Mesothelial cell of epicardium (in vitro differentiated cells): ENCODE data around the gene MMP11. TPM values are rescaled to one million over a fixed set of nuclear protein-coding genes. Genes with fewer than 3 reads are reported as not detected.

Experiments
- DNase-seq, 2 experiments: peaks; one replicate each; pipeline ENCODE4 v3.0.0; 2021; ENCODE audit warnings: low spot score in 2 of 2; ENCODE audit not compliant: unreplicated experiment in 2 of 2
- H3K27ac Mint-ChIP-seq: 2 replicates; pipeline ENCODE4 v1.8.0; 2021; ENCODE audit warnings: mixed read lengths
- H3K27me3 Mint-ChIP-seq: 2 replicates; pipeline ENCODE4 v1.8.0; 2021; ENCODE audit warnings: low read depth, mixed read lengths
- H3K36me3 Mint-ChIP-seq: 2 replicates; pipeline ENCODE4 v1.8.0; 2021; ENCODE audit warnings: mixed read lengths
- H3K4me1 Mint-ChIP-seq: 2 replicates; pipeline ENCODE4 v1.8.0; 2021; ENCODE audit warnings: mixed read lengths
- H3K4me3 Mint-ChIP-seq: 2 replicates; pipeline ENCODE4 v1.8.0; 2021; ENCODE audit warnings: mild to moderate bottlenecking, moderate library complexity, mixed read lengths
- H3K9me3 Mint-ChIP-seq: 2 replicates; pipeline ENCODE4 v1.8.0; 2021; ENCODE audit warnings: mixed read lengths
- total RNA-seq: library from RNA; stranded (reverse); gene quantifications from 3 replicates; pipeline ENCODE4 v1.2.1, GENCODE V29; 2021
- TF ChIP-seq, protein P1 (sequence below): fragments of 200-600 bp; sonication (generic); IDR thresholded peaks from one replicate; pipeline ENCODE4 v1.5.0; 2021; ENCODE audit warnings: antibody characterized with exemption; ENCODE audit not compliant: unreplicated experiment

MMP11 gene
- total RNA-seq, 1 donor from 2014 or later, result 566 TPM

DNA sequence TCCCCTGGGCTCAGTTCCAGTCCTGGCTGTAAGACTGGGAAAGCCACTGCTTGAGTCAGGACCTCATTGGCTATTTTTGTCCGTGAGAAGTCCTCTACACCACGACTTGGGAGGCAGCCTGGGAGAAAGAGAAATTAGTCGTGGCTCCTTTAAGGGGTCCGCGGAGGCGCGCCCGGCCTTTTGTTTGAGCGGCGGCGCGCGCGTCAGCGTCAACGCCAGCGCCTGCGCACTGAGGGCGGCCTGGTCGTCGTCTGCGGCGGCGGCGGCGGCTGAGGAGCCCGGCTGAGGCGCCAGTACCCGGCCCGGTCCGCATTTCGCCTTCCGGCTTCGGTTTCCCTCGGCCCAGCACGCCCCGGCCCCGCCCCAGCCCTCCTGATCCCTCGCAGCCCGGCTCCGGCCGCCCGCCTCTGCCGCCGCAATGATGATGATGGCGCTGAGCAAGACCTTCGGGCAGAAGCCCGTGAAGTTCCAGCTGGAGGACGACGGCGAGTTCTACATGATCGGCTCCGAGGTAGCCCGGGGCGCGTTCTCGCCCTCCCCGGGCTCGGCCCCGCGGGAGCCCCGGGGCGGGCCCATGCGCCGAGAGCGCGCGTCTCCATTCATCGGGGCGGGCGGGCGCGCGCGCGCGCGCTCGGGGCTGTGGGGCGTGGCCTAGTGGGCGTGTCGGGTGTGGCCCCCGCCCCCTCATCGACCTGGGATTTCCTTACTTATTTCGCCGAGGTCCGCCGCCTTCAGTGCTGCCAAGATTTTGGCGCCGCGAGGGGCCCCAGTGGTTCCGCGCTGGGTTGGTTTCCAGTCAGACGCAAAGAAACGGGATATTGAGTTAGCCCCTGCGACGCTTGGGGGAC lies 14.3 kb downstream of the MMP11 start, which contains the start of gene SMARCB1:
Gene SMARCB1, plus strand, starts transcription at position 215 of the 848 bp plus-strand sequence. Its CDS starts 204 bp downstream, at position 419.
- peaks cover 37% of the 10 kb centered on the region for H3K4me1 Mint-ChIP-seq
- TF ChIP-seq, protein P1, sequence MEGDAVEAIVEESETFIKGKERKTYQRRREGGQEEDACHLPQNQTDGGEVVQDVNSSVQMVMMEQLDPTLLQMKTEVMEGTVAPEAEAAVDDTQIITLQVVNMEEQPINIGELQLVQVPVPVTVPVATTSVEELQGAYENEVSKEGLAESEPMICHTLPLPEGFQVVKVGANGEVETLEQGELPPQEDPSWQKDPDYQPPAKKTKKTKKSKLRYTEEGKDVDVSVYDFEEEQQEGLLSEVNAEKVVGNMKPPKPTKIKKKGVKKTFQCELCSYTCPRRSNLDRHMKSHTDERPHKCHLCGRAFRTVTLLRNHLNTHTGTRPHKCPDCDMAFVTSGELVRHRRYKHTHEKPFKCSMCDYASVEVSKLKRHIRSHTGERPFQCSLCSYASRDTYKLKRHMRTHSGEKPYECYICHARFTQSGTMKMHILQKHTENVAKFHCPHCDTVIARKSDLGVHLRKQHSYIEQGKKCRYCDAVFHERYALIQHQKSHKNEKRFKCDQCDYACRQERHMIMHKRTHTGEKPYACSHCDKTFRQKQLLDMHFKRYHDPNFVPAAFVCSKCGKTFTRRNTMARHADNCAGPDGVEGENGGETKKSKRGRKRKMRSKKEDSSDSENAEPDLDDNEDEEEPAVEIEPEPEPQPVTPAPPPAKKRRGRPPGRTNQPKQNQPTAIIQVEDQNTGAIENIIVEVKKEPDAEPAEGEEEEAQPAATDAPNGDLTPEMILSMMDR, result no peak
- no peaks in the 10 kb centered on the region for H3K9me3 Mint-ChIP-seq
- H3K27ac Mint-ChIP-seq, result peak within 1 kb of the TSS; percentile 97
- DNase-seq, result peak; percentile 84 to 90
- H3K36me3 Mint-ChIP-seq, result peaks cover 2% of the 10 kb centered on the region
- H3K4me3 Mint-ChIP-seq, result peak within 1 kb of the TSS; percentile 80
- H3K27me3 Mint-ChIP-seq, result no peaks in the 10 kb centered on the region

DNA sequence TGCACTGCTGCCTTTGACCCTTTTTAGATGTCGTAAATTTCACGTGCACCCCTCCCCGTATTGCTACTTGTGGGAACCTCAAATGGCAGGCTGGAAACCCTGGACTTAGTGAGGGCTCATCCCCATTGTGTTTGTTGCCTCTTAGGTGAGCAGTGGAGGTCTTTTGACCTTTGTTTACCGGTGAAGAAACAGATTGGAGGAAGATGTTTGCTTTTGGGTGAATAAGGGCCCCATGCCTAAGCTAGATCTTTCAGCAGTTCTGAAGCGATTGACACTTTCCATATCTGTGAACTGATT lies 14.9 kb downstream of the MMP11 start:
- peaks cover 41% of the 10 kb centered on the region for H3K4me1 Mint-ChIP-seq
- peaks cover 2% of the 10 kb centered on the region for H3K36me3 Mint-ChIP-seq
- H3K4me3 Mint-ChIP-seq, result peak overlapping the region; percentile 80

DNA sequence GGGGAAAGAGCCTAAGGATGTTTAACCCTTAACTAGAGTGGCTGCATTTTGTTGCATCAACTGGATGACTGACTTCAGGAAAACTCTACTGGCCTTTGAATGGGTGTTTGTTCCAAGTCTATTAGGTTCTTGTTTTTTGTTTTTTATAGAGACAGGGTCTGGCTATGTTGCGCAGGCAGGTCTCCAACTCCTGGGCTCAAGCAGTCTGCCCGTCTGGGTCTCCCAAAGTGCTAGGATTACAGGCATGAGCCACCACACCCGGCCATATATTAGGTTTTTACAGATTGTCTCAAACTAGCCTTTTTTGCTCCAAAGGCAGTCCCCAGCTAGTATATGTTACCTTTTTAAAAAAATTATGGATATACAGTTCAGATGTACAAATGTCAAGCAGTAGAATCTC lies 15.3 kb downstream of the MMP11 start:
- DNase-seq, result no peak
- H3K27me3 Mint-ChIP-seq, result no peaks in the 10 kb centered on the region
- peaks cover 45% of the 10 kb centered on the region for H3K4me1 Mint-ChIP-seq
- H3K36me3 Mint-ChIP-seq, result peaks cover 2% of the 10 kb centered on the region
- no peaks in the 10 kb centered on the region for H3K9me3 Mint-ChIP-seq
- peak overlapping the region; percentile 90 for H3K27ac Mint-ChIP-seq
- TF ChIP-seq, protein P1, result no peak
- H3K4me3 Mint-ChIP-seq, result peak overlapping the region; percentile 80

More for the DNA sequence above, 14.9 kb downstream of the MMP11 start:
- Mint-ChIP-seq H3K27ac (peak overlapping the region; percentile 90), H3K27me3 (no peaks in the 10 kb centered on the region), H3K9me3 (no peaks in the 10 kb centered on the region)
- no peak for DNase-seq
- TF ChIP-seq, protein P1, result no peak

DNA sequence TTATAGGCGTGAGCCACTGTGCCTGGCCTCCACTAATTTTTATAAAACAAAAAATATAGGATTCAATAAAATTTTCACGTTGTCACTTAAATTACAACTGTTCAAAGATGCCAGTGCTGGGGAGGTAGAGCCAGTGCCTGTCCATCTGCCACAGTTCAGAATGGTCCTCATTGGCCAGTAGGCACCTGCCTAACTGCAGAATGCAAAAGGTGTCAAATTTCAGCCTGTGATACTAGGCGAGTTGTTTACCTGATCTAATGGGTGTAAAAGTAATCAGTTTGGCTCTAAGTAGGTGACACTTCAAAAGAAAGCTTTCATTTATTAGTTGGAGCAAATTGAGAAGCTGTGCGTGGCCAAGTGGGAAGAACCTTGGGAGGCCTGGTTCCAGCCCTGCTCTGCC lies 16.5 kb downstream of the MMP11 start:
- no peak for DNase-seq
- TF ChIP-seq, protein P1, result no peak
- H3K27ac Mint-ChIP-seq, result peak overlapping the region; percentile 85

DNA sequence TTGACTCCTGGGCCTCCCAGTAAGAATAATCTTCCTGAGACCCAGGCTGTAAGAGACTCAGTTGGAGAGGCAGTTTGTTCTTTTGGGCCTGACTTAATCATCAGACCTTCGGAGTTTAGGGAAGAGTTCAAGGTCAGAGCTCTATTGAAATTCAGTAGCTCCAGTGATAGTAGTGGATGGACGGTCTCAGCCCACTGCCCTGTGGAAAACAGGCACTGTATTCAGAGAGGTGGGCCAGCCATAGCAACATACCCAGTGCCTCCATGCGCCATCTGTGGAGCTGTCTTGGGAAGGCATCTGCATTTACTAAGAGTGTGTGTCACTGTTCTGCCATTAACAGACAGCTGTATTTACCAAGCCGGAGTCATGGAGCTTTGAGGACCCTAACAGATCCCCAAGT lies 17.0 kb downstream of the MMP11 start:
- peak overlapping the region; percentile 85 for H3K27ac Mint-ChIP-seq
- H3K36me3 Mint-ChIP-seq, result peaks cover 8% of the 10 kb centered on the region
- H3K27me3 Mint-ChIP-seq, result no peaks in the 10 kb centered on the region
- TF ChIP-seq, protein P1, result no peak
- no peaks in the 10 kb centered on the region for H3K9me3 Mint-ChIP-seq
- no peak for DNase-seq
- peak overlapping the region; percentile 33 for H3K4me3 Mint-ChIP-seq
- H3K4me1 Mint-ChIP-seq, result peaks cover 48% of the 10 kb centered on the region

More for the DNA sequence above, 16.5 kb downstream of the MMP11 start:
- H3K4me1 Mint-ChIP-seq, result peaks cover 48% of the 10 kb centered on the region
- H3K27me3 Mint-ChIP-seq, result no peaks in the 10 kb centered on the region
- peaks cover 8% of the 10 kb centered on the region for H3K36me3 Mint-ChIP-seq
- no peaks in the 10 kb centered on the region for H3K9me3 Mint-ChIP-seq
- peak overlapping the region; percentile 80 for H3K4me3 Mint-ChIP-seq
